Measurements from ENCODE around the gene SIT1.
A peak's percentile ranks its signal among the peaks of the same experiment; 100 is the strongest.

SIT1 gene, protein sequence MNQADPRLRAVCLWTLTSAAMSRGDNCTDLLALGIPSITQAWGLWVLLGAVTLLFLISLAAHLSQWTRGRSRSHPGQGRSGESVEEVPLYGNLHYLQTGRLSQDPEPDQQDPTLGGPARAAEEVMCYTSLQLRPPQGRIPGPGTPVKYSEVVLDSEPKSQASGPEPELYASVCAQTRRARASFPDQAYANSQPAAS

DNA sequence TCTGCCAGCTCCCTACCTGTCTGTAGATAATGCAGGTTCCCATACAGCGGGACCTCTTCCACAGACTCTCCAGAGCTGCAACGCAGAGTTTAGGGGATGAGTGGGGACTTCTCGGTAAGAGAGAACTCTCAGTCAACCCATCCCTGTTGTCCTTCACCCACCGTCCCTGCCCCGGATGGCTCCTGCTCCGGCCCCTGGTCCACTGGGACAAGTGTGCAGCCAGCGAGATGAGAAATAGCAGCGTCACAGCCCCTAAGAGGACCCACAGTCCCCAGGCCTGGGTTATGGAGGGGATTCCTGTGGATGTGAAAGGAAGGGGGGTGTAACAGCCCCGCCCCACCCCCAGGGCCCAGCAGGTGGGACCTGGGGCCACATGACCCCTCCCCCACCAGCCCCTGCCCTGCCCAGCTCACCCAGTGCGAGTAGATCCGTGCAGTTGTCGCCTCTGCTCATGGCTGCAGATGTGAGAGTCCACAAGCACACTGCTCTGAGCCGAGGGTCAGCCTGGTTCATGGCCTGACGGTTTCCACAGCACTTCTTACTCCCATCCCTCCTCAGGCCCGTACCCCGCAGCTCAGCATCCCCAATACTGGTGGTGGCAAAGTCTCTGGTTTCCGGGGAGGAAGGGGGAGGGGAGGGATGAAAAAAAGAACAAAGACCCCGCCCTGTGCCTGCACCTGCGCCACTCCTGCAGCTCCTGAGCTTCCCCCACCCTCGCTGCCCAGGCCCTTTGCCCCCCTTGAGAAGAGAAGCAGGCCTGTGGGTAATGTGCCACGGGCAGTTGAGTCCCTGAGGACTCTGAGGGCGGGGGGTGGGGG lies at the start of gene SIT1:
SIT1 (minus strand) TSS at position 591 of the 818 bp plus-strand sequence; CDS start at position 513, 78 bp downstream.
- no peak for DNase-seq (ENCODE audit: low spot score)

DNA sequence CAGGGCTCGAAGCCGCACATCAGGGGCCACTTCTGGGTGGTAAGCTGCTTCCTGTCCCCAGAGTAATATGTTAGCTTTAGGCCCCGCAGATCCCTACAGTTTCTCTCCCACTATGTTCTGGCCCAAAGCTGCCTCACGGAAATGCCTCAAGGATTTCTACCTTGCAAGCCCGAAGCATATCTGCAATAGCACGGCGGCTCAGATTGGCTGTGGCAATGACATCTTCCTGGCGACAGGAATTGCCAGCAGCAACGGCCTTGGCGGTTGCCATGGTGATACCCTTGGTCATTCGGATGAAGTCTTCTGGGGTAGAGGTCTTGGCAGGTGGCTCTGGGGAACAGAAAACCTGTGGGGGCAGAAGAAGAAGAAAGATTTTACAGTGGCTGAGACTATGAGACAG lies 49.3 kb upstream of the SIT1 start:
- DNase-seq (ENCODE audit: low spot score) = no peak

DNA sequence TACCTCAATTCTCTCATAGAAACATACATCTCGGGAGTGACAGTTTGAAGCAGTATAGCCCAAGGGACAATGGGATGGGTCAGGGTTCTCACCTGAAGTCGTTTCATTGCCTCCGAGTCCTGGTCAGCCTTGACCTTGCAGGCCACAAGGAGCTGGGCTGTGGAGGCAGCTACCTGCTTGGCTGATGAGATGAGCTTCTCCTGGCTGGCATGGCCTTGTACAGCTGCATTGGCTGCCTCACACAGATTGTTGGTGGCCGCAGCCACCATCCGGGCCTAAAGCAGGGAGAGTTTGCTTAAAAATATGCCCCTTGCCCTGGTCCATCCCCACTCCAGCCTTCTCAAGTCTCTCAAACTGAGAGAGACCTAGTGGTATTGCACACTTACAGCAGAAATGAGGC lies 47.5 kb upstream of the SIT1 start:
- DNase-seq (ENCODE audit: low spot score) = no peak

DNA sequence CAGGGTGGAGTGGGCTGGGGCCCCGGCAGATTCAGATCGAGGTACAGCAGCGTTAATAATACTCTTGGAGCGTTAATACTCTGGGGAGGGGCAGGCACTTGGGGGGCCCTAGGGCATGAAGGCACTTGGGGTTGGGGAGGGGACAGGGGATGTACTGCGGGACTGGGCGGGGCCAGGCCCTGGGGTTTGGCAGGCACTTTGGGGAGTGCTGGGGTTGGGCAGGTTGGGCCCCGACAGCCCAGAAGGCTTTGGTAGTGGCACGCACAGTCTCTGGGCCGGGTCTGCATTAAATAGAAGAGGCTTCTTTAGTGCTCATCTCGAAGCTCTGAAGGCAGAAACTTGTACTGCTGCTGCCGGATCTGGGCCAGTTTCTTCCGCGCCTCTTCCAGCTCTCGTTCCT lies 46.8 kb upstream of the SIT1 start:
- DNase-seq (ENCODE audit: low spot score) = no peak

DNA sequence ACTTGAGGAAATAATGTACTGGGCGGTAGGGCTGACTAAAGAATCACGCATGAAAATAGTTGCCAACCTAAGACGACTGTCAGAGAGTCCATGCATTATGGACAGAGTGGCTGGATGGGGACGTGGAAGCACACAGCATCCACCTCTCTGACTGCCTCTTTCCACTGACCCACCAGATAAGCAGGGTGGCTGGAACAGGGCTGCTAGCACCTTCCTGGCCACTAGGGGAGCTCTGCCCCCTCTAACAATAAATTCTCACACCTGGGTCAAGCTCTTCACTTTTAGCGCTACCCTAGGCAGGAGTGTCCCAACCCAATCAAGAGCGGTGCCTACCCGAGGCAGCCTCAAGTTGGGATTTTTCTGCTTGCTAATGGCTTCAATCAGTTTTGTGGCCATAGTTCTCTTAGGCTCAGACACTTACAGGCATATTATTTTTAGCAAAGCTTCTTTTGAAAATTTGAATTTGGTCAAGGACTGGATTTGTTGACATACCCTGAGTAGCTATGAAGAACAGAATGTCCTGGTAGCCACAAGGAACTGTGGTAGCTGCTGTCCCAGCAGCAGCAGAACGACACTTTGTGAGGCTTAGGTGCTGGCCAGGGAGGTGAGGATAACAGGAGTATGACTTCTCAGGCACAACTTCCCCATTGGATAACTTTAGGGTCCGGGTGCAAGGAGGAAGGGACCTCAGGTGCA lies 45.9 kb upstream of the SIT1 start:
- DNase-seq (ENCODE audit: low spot score) = no peak

DNA sequence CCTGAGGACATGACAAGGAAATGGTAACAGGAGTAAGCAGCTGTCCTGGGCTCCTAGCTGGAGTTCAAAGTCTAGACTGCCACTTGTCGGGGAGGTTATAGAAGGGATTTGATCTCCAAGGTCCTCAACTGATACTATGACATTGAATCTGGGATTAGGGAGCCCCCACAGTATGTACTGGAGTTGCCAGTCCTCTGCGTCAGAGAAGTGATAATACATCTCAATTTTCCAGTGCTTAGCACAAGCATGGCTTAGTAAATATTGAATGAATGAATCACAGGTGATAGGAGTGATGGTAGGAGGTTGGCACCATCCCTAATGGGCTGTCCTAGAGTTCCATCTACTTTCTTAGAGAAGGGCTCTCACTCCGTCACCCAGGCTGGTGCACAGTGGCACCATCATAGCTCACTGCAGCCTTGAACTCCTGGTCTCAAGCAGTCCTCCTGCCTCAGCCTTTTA lies 45.2 kb upstream of the SIT1 start:
- DNase-seq (ENCODE audit: low spot score) = no peak

DNA sequence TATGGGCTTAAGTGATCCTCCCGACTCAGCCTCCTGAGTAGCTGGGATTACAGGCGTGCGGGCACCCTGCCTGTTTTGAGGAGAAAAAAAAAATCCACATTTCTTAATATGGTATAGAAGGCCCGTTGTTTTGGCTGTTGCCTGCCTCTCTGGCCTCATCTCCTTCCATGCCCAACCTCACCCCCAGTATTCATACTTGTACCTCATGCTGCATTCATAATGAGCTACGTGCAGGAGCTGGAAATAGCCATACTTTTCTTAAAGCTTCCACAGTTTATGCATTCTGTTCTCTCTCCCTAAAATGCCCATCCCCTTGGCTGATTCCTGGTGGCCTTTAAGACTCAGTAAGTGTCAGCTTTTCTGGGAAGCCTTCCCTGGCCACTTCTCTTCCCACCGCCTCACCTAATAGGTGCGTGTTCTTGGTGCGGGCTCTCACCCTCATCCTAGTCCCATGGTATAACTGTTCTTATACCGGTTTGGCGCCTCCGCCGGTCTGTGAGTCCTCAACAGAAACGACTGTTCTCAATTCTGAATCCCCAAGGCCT lies 41.1 kb upstream of the SIT1 start:
- DNase-seq (ENCODE audit: low spot score) = no peak

DNA sequence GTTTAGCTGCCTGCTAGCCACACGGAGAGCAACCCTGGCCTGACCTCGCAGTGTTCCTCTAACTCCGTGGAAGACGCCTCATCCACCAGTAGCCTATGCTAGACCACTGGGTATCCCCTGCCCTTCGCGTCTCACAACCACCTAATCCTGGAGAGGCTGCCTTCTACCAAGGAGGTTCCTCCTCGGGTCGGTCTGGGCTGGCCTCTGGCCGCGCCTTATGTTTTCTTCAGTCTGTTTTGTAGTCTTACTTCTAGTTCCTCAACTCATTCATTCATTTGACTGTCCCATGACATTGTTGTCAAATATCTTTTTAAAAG lies 40.6 kb upstream of the SIT1 start:
- DNase-seq (ENCODE audit: low spot score) = no peak

DNA sequence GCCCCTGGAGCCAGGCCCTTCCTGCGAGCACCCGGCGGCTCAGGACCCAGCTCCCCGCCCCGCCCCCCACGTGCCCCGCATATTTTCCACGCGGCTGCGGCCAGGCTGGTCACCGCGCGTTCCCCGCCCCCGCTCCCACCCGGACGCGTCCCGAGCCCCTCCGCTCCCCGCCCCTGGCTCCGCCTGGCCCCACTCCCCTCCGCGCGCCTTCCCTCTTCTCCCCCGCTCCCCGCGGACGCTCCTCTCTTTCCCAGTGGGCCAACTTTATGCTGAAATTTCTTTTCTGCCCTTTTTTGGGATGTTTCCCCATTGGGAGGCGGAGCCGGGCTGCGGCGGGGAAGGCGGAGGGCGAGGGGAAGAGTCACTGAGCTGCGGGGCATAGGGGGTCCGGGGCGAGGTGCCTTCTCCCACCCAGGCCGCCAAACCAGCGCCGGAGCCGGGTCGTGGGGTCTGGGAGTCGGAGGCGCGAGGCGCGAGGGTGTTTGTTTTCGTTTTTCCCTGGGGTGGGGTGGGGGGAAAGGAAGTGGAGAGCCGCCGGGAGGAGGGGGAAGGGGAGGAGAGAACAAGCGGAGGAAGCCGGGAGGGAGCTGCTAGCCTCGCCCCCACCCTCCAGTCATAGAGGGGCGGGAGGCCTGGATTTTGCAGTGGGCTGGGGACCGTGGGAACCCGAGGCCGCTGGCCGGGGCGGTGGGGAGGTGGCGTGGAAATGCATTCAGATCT lies 40.0 kb upstream of the SIT1 start:
- DNase-seq (ENCODE audit: low spot score) = no peak

DNA sequence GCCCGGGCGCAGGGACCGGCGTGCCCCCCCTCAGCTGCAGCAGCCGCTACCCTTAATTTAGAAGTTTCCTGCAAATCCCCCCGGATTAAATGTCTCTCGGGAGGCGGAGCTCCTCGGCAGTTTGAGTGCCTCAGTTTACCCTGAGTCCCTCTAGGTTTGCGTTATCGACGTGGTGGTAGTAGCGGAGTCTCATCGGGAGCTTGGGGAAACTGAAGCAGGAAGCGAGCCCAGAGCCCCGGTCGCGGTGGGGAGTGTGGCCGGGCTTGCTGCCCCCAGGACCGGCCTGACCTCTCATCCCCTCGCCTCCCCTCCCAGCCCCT lies 39.5 kb upstream of the SIT1 start:
- DNase-seq (ENCODE audit: low spot score) = no peak

DNA sequence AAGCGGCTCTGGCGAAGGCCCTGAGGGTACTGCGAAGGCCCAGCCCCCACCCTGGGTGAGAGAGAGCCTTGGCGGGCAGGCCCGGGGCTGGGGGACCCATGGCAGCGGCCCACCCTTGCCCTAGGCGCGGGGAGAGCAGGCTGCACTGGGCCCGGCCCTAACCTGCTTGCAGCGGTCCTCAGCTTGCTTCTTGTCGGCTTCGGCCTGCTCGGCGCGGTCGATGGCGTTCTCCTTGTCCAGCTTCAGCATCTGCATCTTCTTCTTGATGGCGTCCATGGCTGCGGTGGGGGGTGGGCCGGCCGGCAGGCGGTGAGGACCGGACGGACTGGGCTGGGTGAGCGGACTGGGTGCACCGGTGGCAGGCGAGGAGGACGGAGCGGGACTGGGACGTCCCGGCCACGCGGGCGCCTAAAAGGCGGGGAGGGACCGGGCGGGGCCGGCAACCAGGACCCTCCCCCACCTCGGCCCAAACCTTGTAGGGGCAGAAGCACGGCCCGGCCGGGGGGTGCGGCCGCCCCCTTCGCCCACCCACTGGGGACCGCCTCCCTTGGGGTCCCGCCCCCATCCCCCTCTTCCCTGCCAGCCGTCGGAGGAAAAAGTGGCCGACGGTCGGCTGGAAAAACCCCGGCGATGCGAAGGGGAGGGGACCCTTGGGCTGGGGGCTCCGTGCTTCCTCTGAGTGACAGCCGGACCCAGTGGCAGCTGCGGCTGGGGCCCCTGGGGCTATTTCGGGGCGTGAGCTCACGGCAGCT lies 39.0 kb upstream of the SIT1 start, which contains the start of gene TPM2:
TPM2 (minus strand) TSS at position 384 of the 752 bp plus-strand sequence; CDS start at position 276, 108 bp downstream.
- DNase-seq (ENCODE audit: low spot score) = no peak

DNA sequence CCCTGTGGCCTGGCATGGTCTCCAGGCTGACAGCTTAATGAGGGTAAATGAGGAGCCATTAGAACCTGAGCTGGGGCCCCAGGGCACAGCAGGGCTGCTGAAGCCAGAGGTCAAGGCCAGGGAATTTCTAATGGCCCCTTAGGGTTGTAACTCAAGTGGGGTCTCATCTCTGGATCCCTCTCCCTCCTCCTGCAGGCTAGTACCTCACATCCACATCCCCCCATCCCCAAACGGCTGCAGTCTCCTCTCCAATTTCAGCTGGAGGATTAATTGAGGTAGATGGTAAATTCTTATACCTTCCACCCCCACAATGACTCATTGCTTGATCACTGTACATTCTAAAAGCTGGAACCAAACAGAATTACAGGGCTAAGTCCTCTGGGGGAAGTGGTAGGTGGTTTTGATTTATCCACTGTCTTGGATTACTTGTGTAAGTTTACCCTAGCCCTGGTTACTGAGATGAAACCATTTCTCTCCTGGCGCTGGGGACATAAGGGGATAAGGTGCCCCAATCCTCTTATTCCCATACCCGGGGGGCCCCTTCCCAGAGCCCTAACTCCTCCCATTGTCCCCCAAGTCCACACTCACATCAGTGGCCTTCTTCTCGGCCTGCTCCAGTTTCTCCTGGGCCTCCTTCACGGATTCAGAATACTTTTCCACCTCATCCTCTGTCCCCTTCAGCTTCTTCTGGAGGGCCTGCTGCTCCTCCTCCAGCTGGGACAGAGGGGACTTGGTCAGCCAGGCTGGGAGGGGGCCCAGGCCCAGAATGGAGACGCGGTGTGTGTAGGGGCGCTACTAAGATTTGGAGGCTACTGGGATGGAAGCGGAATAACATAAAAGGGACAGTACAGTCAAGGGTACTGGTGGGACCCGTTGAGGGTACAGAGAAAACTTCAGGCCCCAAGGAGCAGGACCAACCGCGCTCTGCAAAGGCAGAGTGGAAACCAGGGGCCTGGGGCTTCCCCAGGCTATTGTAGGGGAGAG lies 38.1 kb upstream of the SIT1 start:
- DNase-seq (ENCODE audit: low spot score) = peak; percentile 67

DNA sequence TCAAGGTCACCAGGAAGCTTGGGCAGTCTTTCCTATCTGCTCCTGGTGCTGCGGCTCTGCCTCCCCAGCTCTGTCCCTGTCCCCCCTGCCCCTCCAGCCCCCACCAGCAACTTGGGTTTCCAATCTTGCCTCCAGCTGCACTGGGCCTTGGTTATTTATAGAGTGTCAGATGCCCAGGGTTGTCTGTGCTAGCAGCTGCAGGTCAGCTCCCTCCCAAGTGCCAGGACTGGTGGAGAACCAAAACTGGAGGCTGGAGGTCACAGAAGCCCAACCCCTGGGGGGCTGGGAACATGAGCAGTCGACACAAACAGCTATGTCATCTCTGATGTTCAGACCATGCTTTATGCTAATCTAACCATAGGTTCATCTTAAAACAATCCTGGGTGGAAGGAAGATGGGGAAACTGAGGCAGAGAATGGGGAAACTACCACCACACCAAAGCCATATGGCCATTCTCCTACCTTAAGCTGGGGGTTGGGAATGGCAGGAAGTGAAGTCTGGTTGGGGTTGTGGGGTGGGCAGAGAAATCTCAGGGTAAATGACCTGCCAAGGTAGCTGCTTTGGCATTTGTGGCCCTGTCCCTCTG lies 37.3 kb upstream of the SIT1 start:
- no peak for DNase-seq (ENCODE audit: low spot score)

DNA sequence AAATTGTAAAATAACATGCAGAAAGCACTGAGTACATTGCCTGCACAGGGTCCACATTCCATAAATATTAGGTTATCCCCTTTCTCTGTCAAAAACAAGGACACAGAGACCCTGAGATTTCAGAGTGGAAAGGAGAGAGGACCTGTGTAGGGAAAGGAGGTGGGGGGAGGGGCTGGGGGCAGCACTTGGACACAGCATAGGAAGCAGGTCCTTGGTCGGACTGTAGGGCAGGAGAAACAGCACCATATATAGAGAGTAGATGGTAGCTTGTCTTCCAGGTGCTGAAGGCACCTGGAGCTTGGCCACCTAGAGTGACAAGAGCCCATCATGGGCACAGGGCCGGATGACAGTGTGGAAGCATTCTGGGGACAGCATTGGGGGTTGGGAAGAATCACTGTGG lies 36.6 kb upstream of the SIT1 start:
- no peak for DNase-seq (ENCODE audit: low spot score)

DNA sequence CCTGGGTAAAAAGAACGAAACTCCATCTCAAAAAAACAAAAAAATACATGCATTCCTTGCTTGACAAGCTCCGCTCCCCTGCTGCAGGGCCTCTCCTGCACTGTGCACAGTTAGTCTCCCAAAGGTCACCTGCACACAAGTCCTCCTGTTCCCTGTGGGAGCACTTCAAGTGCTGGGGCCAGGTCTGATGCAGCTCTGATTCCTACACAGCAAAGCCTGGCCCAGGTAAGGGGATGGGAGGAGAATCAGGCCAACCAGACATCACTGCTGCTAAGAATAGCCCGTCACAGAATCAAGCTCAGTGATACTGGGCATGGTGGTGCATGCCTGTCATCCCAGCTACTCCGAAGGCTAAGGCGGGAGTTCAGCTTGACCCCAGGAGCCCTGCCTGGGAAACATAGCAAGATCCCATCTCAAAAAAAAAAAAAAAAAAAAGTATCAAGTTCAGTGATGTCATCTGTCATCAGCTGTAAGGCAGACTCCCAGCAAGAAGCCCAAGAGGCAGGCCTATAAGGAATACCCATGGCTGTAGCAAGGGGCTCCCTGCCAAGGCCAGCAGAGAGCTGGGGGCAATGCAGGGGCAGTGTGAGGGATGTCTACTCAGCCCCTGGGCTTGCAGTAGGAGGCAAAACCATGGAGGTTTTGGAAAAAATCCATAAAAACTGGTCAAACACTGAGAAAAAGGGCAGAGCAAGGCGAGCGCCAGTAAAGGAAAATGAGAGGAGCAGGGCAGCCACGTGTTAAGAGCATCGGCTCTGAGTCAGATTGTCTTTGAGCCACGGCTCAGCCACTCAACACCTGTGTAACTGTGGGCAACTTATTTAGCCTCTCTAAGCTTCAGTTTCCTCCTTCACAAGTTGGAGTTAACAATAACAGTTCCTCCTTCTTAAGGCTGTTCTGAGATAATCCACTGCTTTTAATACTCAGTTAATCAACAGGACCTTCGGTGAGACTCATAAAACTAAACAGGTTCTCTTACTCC lies 35.8 kb upstream of the SIT1 start:
- DNase-seq (ENCODE audit: low spot score) = no peak

DNA sequence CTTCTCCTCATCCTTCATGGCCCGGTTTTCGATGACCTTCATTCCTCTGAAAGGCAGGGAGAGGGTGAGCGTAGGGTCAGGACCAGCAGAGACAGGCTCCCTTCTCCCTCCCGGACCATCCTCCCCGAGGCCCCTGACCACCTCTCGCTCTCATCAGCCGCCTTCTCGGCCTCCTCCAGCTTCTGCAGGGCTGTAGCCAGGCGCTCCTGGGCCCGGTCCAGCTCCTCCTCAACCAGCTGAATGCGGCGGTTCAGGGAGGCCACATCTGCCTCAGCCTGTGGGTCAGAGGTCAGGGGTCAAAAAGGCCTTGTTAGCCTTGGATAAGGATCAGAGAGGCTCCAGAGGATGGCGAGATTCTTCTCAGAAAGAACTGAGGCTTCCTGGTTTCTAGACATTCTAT lies 34.8 kb upstream of the SIT1 start:
- no peak for DNase-seq (ENCODE audit: low spot score)

DNA sequence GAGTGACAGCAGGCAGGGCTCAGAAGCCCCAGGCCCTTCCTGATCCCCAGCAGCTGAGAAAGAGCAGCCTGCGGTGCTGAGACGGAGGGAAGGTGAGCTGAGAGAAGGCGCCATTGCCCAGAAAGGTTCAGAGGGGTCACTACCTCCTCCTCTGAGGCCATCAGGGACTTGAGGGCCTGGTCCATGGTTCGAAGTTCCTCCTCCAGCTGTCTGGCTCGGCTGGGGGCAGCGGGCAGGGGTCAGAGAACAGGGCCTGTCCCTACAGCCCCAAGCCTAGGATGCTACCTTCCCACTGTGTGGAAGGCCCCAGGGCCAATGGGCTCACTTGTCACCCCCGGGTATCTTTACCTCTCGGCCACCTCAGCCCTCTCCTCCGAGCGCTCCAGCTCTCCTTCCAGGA lies 34.2 kb upstream of the SIT1 start:
- DNase-seq (ENCODE audit: low spot score) = no peak

DNA sequence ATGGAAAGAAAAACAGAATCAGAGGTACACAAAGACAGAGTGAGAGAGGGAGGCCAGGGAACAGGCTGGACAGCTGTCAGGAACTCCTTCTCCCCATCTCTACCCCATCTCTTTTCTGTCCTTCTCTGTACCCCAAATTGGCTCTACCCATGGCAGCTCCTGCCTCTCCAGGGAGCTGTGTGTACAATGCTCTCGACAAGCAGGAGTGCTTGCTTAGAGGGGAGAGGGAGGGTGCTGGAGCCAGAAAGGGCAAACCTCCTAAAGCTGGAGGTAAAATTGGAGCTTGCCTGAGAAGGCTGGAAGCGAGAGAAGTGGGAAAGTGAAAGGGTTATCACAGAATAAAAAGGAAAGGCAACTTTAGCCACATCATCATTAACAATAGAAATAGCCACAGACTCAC lies 32.6 kb upstream of the SIT1 start:
- DNase-seq (ENCODE audit: low spot score) = no peak

Measured in kidney capillary endothelial cell (primary cell).